ENCODE results near the gene RBL1.

DNA sequence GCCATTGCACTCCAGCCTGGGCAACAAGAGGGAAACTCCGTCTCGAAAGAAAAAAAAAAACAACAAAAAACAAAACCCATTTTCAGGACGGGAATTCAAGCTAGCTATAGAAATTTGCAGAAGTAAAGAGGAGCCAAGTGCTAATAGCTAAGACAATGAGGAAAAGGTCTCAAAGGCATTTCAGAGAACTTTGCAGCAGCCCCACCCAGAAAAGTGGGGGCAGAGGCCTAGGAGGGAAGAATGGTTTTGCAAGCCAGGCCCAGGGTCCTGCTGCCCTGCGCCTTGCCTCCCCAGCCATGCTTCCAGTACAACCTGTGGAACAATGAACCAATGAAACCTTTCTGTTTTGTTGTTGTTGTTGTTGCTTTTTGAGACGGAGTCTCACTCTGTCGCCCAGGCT lies 106.0 kb downstream of the RBL1 start:
- TF ChIP-seq CTCF (IDR thresholded peaks at IDR 0.05) (no peak), ZFX (IDR thresholded peaks at IDR 0.05; ENCODE audit: borderline replicate concordance) (no peak)

All from 22Rv1 (cell line).